HepG2 (cell line): ENCODE results near the gene HSF4. TPM values are rescaled to one million over a fixed set of nuclear protein-coding genes. Genes with fewer than 3 reads are reported as not detected.
A peak's percentile ranks its signal among the peaks of the same experiment; 100 is the strongest.

Experiments used
- AFF4 ChIP-seq: sonication (generic); formaldehyde crosslinking; IDR thresholded peaks from 2 replicates; pipeline ENCODE4 v1.4.0; 2020; ENCODE audit warnings: missing genetic modification reagents
- CEBPB ChIP-seq: IDR thresholded peaks from 2 replicates; pipeline ENCODE4 v1.6.1; 2011; ENCODE audit warnings: low read depth, low read length, improper control_type of control experiment, borderline replicate concordance
- GABPA ChIP-seq, 2 experiments: IDR thresholded peaks; 2 replicates each; pipeline ENCODE4 v1.6.1; 2011 to 2016; ENCODE audit warnings: low read depth in 2 of 2, low read length in 1 of 2, missing biosample characterization in 1 of 2, missing genetic modification characterization in 1 of 2
- GRHL1 ChIP-seq: sonication (generic); formaldehyde crosslinking; conservative IDR thresholded peaks from 2 replicates; pipeline ENCODE4 v1.8.0; 2022; ENCODE audit warnings: missing genetic modification reagents
- HIVEP1 ChIP-seq: sonication (generic); formaldehyde crosslinking; IDR thresholded peaks from 2 replicates; pipeline ENCODE4 v1.4.0; 2020; ENCODE audit warnings: mild to moderate bottlenecking, missing genetic modification reagents
- HMG20A ChIP-seq: IDR thresholded peaks from 2 replicates; pipeline ENCODE4 v1.6.1; 2016; ENCODE audit warnings: borderline replicate concordance
- HMGA1 ChIP-seq: sonication (generic); formaldehyde crosslinking; conservative IDR thresholded peaks from 2 replicates; pipeline ENCODE4 v1.4.0; 2020; ENCODE audit warnings: missing genetic modification reagents
- KDM4B ChIP-seq: sonication (generic); formaldehyde crosslinking; IDR thresholded peaks from 2 replicates; pipeline ENCODE4 v1.4.0; 2020; ENCODE audit warnings: missing genetic modification reagents
- MTA3 ChIP-seq: sonication (generic); formaldehyde crosslinking; IDR thresholded peaks from 2 replicates; pipeline ENCODE4 v1.4.0; 2020; ENCODE audit warnings: missing genetic modification reagents
- NCOA1 ChIP-seq: sonication (generic); formaldehyde crosslinking; IDR thresholded peaks from 2 replicates; pipeline ENCODE4 v1.9.0; 2021; ENCODE audit warnings: missing genetic modification reagents
- PHB2 ChIP-seq: fragments of 450-650 bp; IDR thresholded peaks from 2 replicates; pipeline ENCODE4 v1.6.1; 2018; ENCODE audit not compliant: partially characterized antibody
- SIN3B ChIP-seq: fragments of 150-350 bp; IDR thresholded peaks from 2 replicates; pipeline ENCODE4 v1.6.1; 2014; ENCODE audit warnings: low read length
- SOX5 ChIP-seq: IDR thresholded peaks from 2 replicates; pipeline ENCODE4 v1.6.1; 2016; ENCODE audit warnings: borderline replicate concordance
- SP1 ChIP-seq, 2 experiments: fragments of 450-650 bp in 1 of 2; sonication (generic) in 1 of 2; formaldehyde crosslinking in 1 of 2; IDR thresholded peaks; 2 replicates each; pipeline versions ENCODE4 v1.4.0 to v1.6.1; 2016 to 2020; ENCODE audit warnings: missing genetic modification reagents in 1 of 2
- TFDP2 ChIP-seq: sonication (generic); formaldehyde crosslinking; IDR thresholded peaks from 2 replicates; pipeline ENCODE4 v1.4.0; 2020; ENCODE audit warnings: missing genetic modification reagents
- ZGPAT ChIP-seq: IDR thresholded peaks from 2 replicates; pipeline ENCODE4 v1.6.1; 2016; ENCODE audit warnings: mild to moderate bottlenecking
- ZKSCAN8 ChIP-seq: IDR thresholded peaks from 2 replicates; pipeline ENCODE4 v1.6.1; 2016; ENCODE audit warnings: borderline replicate concordance, missing genetic modification reagents, missing compliant biosample characterization
- ZMYM4 ChIP-seq: sonication (generic); formaldehyde crosslinking; IDR thresholded peaks from 2 replicates; pipeline ENCODE4 v1.8.1; 2023; ENCODE audit warnings: mild to moderate bottlenecking, missing genetic modification reagents
- ZNF263 ChIP-seq: sonication (generic); formaldehyde crosslinking; IDR thresholded peaks from 2 replicates; pipeline ENCODE4 v1.4.0; 2020; ENCODE audit warnings: missing genetic modification reagents
- ZNF274 ChIP-seq: sonication (generic); formaldehyde crosslinking; IDR thresholded peaks from 2 replicates; pipeline ENCODE4 v1.5.1; 2020; ENCODE audit warnings: mild to moderate bottlenecking, missing genetic modification reagents
- ZSCAN25 ChIP-seq: sonication (generic); formaldehyde crosslinking; IDR thresholded peaks from 2 replicates; pipeline ENCODE4 v1.8.0; 2022; ENCODE audit warnings: mild to moderate bottlenecking, missing genetic modification reagents
- polyA plus RNA-seq, 8 experiments: library from polyadenylated mRNA; depleted of rRNA in 3 of 8; stranded (reverse) in 7 of 8; unstranded in 1 of 8; fragments of >200 nt; fragmentation: Illumina TruSeq in 4 of 8; extraction: Trizol in 4 of 8; gene quantifications; 2 replicates each; pipeline versions ENCODE4 v1.2.1 to v1.2.3, GENCODE V29; 2011 to 2016; ENCODE audit warnings: low read depth in 4 of 8, missing spikeins in 1 of 8, mixed read lengths in 1 of 8; ENCODE audit not compliant: insufficient read depth in 1 of 8
- total RNA-seq, 5 experiments: library from RNA; depleted of rRNA; stranded (reverse); fragments of >200 nt; fragmentation: Illumina TruSeq; extraction: Trizol; gene quantifications; 2 replicates each; pipeline ENCODE4 v1.2.3, GENCODE V29; 2016; ENCODE audit warnings: low read depth in 1 of 5

The HSF4 gene
- total and polyA plus RNA-seq, 2 of the 13 experiments (the other 11 are each of a cell fraction or from before 2014, with no cell fraction given) = 3.5 to 16.9 TPM

- no peak for TF ChIP-seq NCOA1 (CRISPR knock-in tag)
- no peak; the same call in 1 of the 2 replicates for TF ChIP-seq HIVEP1 (CRISPR knock-in tag)
- no peak for TF ChIP-seq PHB2
- TF ChIP-seq AFF4 (CRISPR knock-in tag) = 0 out of 2 replicates have a peak, but pooled peaks have one; percentile 42
- peak; percentile 67 for TF ChIP-seq ZNF274 (CRISPR knock-in tag)
- no peak; the same call in 1 of the 2 replicates for TF ChIP-seq ZMYM4 (CRISPR knock-in tag)
- TF ChIP-seq ZNF263 = no peak
- no peak for TF ChIP-seq HMG20A (CRISPR knock-in tag)
- TF ChIP-seq MTA3 (CRISPR knock-in tag) = no peak
- TF ChIP-seq ZKSCAN8 (CRISPR knock-in tag) = peak; percentile 75; the same call in 1 of the 2 replicates
- peak; percentile 96 for TF ChIP-seq CEBPB
- peak; percentile 96 for TF ChIP-seq ZGPAT (CRISPR knock-in tag)
- peak; percentile 69; the same call in 1 of the 2 replicates for TF ChIP-seq SP1 (IDR thresholded peaks at IDR 0.05)
- peak; percentile 95 for TF ChIP-seq SP1 (CRISPR knock-in tag; IDR thresholded peaks at IDR 0.05)
- no peak for TF ChIP-seq GRHL1 (CRISPR knock-in tag)
- peak; percentile 77; the same call in 1 of the 2 replicates for TF ChIP-seq ZSCAN25 (CRISPR knock-in tag)
- TF ChIP-seq SOX5 (CRISPR knock-in tag) = peak; percentile 78
- TF ChIP-seq HMGA1 = no peak
- TF ChIP-seq SIN3B = no peak
- 0 out of 2 replicates have a peak, but pooled peaks have one; percentile 25 for TF ChIP-seq KDM4B (CRISPR knock-in tag)
- peak; percentile 84 for TF ChIP-seq TFDP2 (CRISPR knock-in tag)
- no peak for TF ChIP-seq GABPA (IDR thresholded peaks at IDR 0.05; ENCODE audit: low read depth, low read length)
- no peak for TF ChIP-seq GABPA (CRISPR knock-in tag; IDR thresholded peaks at IDR 0.05; ENCODE audit: low read depth)
Observed at GRCh38 chr16:67183627-67184452, 19.3 kb downstream of the HSF4 start, which contains the start of gene MATCAP1 (continued).
